Adipocyte (in vitro differentiated cells): ENCODE data around the gene CLBA1.
"Not testable (repeated sequence)": the region's sequence is repeated elsewhere in the genome, so short reads cannot be mapped to it uniquely, and the experiment has no call there.

Source experiments
- DNase-seq: peaks from one replicate; pipeline ENCODE4 v3.0.0-alpha.2; 2015; ENCODE audit warnings: low read depth
- H3K27me3 ChIP-seq: replicated peaks from 2 replicates; pipeline ENCODE4 v1.7.0; 2013; ENCODE audit warnings: mild to moderate bottlenecking, low read length, moderate library complexity; ENCODE audit not compliant: control insufficient read depth, insufficient read depth
- H3K36me3 ChIP-seq: 2 replicates; pipeline ENCODE4 v1.7.0; 2013; ENCODE audit warnings: low read length, mild to moderate bottlenecking, moderate library complexity; ENCODE audit not compliant: control insufficient read depth, insufficient read depth, severe bottlenecking
- H3K4me1 ChIP-seq: 2 replicates; pipeline ENCODE4 v1.7.0; 2013; ENCODE audit warnings: mild to moderate bottlenecking, low read length, moderate library complexity; ENCODE audit not compliant: control insufficient read depth, insufficient read depth
- H3K4me3 ChIP-seq: 2 replicates; pipeline ENCODE4 v1.7.0; 2013; ENCODE audit warnings: mild to moderate bottlenecking, low read length, moderate library complexity
- H3K9ac ChIP-seq: 2 replicates; pipeline ENCODE4 v1.7.0; 2013; ENCODE audit warnings: mild to moderate bottlenecking, low read length, moderate library complexity
- H3K9me3 ChIP-seq: 2 replicates; pipeline ENCODE4 v1.7.0; 2013; ENCODE audit warnings: mild to moderate bottlenecking, low read length, moderate library complexity; ENCODE audit not compliant: control insufficient read depth

CLBA1 gene

DNA sequence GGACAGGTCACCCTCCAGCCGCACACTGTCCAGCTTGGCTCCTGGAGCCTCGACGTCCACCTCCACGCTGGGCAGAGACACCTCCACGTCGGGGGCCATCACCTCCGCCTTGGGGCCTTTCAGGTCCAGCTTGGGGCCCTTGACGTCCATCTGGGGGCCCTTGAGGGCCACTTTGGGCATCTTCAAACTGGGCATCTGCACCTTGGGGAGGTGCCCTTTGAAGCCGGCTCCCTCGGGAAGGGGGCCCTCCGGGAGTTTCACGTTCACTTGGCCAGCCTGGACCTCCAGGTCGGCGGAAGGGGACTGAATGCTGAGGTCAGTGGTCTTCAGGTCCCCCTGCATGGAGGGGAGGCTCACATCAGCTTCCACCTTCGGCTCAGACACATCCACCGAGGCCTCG is 35.6 kb upstream of the CLBA1 start:
- Histone ChIP-seq H3K4me3 (no peak overlapping the region), H3K4me1 (no peaks in the 10 kb centered on the region), H3K9ac (no peak overlapping the region), H3K36me3 (peaks cover 18% of the 10 kb centered on the region), H3K9me3 (no peaks in the 10 kb centered on the region), H3K27me3 (no peaks in the 10 kb centered on the region)
- no peak for DNase-seq

DNA sequence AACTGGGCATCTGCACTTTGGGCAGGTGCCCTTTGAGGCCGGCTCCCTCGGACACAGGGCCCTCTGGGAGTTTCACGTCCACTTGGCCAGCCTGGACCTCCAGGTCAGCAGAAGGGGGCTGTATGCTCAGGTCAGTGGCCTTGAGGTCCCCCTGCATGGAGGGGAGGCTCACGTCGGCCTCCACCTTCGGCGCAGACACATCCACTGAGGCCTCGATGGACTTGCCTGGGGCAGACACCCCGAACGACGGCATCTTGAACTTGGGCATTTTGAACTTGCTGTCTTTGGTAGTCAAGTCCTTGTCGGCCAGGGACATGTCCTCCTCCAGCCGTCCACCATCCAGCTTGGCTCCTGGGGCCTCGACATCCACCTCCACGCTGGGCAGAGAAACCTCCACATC is 34.9 kb upstream of the CLBA1 start:
- H3K27me3 ChIP-seq, H3K9me3 ChIP-seq, H3K9ac ChIP-seq, DNase-seq, H3K4me1 ChIP-seq, H3K4me3 ChIP-seq: not testable (repeated sequence)
- peaks cover 25% of the 10 kb centered on the region for H3K36me3 ChIP-seq

DNA sequence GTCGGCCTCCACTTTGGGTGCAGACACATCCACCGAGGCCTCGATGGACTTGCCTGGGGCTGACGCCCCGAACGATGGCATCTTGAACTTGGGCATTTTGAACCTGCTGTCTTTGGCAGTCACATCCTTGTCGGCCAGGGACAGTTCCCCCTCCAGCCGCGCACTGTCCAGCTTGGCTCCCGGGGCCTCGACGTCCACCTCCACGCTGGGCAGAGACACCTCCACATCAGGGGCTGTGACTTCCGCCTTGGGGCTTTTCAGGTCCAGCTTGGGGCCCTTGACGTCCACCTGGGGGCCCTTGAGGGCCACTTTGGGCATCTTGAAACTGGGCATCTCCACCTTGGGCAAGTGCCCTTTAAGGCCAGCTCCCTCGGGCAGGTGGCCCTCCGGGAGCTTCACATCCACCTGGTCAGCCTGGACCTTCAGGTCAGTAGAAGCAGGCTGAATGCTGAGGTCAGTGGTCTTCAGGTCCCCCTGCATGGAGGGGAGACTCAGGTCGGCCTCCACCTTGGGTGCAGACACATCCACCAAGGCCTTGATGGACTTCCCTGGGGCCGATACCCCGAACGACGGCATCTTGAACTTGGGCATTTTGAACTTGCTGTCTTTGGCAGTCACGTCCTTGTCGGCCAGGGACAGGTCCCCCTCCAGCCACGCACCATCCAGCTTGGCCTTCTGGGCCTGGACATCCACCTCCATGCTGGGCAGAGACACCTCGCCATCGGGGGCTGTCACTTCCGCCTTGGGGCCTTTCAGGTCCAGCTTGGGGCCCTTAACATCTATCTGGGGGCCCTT is 33.5 kb upstream of the CLBA1 start:
- H3K36me3 ChIP-seq = peaks cover 37% of the 10 kb centered on the region
- H3K9ac ChIP-seq, H3K4me1 ChIP-seq, H3K4me3 ChIP-seq, H3K27me3 ChIP-seq, DNase-seq, H3K9me3 ChIP-seq: not testable (repeated sequence)

DNA sequence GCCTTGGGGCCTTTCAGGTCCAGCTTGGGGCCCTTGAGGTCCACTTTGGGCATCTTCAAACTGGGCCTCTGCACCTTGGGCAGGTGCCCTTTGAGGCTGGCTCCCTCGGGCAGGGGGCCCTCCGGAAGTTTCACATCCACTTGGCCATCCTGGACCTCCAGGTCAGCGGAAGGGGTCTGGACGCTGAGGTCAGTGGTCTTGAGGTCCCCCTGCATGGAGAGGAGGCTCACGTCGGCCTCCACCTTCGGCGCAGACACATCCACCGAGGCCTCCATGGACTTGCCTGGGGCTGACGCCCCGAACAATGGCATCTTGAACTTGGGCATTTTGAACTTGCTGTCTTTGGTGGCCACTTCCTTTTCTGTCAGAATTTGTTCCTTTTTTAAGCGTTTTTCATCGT is 32.5 kb upstream of the CLBA1 start:
- Histone ChIP-seq H3K36me3 (peaks cover 38% of the 10 kb centered on the region), H3K9me3 (no peaks in the 10 kb centered on the region), H3K4me3 (no peak overlapping the region), H3K27me3 (no peaks in the 10 kb centered on the region), H3K4me1 (no peaks in the 10 kb centered on the region), H3K9ac (no peak overlapping the region)
- DNase-seq = no peak

DNA sequence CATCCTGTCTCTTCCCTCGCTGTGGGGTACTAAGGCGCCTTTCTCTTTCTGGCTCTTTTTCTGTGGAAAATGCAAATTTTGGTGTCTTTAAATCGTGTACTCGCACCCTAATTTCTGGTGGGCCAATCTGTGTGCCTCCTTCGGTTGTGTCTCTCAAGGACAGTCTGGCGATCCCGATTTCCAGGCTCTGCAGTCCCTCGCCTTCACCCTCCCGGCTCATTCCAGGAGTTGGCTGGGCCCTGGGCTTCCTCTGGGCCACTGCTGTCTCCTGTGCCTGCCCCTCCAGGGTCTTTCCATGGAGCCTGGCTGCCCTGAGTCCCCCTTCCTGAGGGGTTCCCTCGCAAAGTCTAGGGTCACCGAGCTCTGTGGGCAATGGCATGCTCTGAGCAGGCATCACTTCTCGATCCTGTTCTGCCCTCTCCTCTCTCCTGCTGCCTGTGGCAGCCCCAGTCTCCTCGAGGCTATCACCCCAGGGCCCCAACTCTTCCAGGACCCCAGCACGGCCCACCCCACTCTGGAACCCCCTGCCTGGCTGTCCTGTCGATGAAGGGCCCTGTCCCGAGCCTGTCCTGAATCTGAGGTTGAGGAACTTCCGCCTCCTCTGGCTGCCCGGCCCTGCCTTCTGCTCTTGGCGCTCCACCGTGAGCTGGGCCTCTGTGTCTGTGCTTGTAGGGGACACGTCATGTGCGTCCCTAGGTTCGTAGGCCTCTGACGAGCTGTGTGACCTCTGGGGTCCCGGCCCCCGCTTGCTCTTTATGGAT is 31.5 kb upstream of the CLBA1 start:
- no peak for DNase-seq
- H3K27me3 ChIP-seq = no peaks in the 10 kb centered on the region
- no peaks in the 10 kb centered on the region for H3K9me3 ChIP-seq
- H3K9ac ChIP-seq = no peak overlapping the region
- no peak overlapping the region for H3K4me3 ChIP-seq
- peaks cover 38% of the 10 kb centered on the region for H3K36me3 ChIP-seq
- no peaks in the 10 kb centered on the region for H3K4me1 ChIP-seq

DNA sequence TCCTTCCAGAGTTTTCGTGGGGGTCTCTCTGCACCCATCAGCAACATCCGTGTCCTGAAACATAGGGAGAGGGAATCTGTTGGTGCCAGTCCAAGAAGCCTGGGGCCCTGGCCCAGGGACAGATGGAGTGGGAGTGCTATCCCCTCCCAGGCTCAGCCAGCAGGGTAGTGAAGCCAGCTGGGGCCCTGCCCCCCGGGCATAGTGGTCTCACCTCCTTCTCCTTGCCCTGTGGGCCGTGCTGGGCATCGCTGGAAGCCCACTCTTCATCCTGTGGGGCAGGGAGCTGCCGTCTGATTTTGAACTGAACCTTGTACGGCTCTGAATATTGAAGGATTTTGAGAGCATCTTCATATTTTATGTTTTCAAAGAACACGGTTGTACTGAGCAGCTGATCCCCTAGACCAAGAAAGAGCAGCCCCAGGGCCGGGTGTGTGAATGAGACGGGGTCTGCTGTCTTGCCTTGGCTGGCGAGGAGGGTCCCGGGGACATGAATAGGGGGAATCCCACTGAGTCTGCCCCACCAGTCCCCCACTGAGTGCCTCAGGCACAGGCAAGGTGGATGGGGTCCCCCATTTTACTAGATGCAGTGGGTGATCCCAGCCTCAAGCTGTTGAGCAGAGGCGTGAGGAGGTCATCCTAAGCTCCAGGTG is 30.7 kb upstream of the CLBA1 start:
- Histone ChIP-seq H3K9me3 (no peaks in the 10 kb centered on the region), H3K27me3 (no peaks in the 10 kb centered on the region), H3K36me3 (peaks cover 38% of the 10 kb centered on the region), H3K4me3 (no peak overlapping the region), H3K9ac (no peak overlapping the region), H3K4me1 (no peaks in the 10 kb centered on the region)
- DNase-seq = no peak

DNA sequence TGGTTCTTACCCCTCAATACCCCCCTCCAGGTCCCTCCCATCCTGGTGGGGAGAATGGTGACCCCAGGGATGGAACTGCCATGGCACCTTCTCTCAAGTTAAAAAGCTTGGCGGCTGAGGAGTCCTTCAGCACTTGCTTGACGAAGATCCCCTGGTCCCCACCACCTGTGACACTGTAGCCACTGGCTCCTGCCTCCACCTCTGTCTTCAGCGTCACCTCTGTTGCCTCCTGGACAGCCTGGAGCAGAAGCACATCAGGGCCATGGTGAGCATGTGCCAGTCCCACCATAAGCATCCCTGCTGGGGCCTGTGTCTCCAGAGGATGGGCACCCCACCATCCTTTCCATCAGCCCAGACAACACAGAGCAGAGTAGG is 30.2 kb upstream of the CLBA1 start:
- Histone ChIP-seq H3K36me3 (peaks cover 38% of the 10 kb centered on the region), H3K9me3 (no peaks in the 10 kb centered on the region), H3K4me1 (no peaks in the 10 kb centered on the region), H3K4me3 (no peak overlapping the region), H3K27me3 (no peaks in the 10 kb centered on the region), H3K9ac (no peak overlapping the region)
- no peak for DNase-seq

DNA sequence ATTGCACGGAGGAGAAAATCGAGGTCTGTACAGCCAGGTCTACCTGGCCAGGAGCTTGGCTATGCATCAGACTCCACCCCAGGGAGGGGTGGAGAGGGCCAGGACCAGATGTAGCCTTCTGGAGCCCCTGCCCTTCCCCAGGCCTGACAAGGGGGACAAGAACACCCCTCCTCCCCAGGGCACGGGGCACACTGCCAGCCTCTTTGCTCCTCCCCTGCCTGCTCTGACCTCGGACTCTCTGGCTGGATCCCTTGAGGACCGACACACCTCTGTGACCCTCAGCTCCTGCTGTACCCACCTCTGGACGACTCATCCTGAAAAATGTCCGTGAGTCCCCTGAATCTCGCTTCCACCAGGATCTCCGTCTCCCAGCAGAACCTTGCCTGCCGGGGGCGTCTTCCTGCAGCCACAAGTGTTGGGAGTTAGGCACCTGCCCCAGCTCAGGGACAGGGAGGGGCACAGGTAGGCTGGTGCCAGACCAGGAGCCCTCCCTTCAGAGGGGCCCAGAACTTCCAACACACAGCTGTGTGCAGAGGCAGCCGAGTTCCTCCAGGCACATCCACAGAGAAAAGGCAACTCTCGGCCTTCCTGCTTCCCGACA is 29.2 kb upstream of the CLBA1 start:
- H3K4me1 ChIP-seq = no peaks in the 10 kb centered on the region
- DNase-seq = no peak
- H3K9me3 ChIP-seq = no peaks in the 10 kb centered on the region
- no peak overlapping the region for H3K9ac ChIP-seq
- no peak overlapping the region for H3K4me3 ChIP-seq
- peaks cover 38% of the 10 kb centered on the region for H3K36me3 ChIP-seq
- no peaks in the 10 kb centered on the region for H3K27me3 ChIP-seq

DNA sequence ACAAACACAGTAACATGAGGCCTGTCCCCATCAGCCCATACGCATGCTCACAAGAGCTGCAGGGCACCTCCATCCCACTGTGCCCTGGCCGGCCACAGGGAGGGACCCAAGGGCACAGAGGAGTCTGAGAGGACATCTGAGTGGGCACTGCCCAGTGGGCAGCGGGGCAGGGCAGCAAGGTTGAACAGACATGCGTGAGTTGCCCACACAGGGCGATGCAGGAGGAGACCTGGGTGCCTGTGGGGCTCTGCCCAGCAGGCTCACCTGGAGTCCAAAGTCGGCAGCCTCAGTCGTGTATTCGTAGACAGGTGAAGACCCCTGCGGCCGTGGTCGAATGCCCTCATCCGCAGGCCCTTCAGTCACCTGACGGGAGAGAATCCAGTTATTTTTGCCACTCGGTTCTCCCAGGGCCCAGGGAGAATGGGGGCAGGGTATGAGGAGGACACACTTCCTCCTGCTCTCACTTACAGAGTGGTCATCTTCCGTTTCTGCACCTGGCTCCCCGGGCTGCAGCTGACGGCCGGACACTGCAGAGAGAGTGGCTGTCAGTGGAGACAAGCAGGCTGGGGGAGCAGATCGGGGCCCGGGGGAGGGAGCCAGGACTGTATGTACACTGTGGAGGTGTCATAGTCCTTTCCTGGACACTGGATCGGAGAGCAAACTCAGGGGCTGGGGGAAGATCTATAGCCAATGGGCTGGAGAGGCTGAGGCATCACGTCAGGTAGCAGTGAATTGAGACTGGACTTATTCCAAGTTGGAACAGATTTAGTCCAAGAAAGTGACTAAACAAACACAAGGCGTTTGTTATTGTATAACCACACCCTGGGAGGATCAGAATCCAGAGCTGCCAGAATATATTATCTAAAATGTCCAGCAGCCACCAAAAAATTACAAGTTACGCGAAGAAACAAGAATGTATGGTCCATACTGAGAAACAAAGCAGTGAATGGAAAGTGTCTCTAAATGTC is 28.2 kb upstream of the CLBA1 start:
- H3K4me1 ChIP-seq = no peaks in the 10 kb centered on the region
- no peaks in the 10 kb centered on the region for H3K27me3 ChIP-seq
- peaks cover 38% of the 10 kb centered on the region for H3K36me3 ChIP-seq
- no peak overlapping the region for H3K4me3 ChIP-seq
- H3K9ac ChIP-seq = no peak overlapping the region
- no peak for DNase-seq
- no peaks in the 10 kb centered on the region for H3K9me3 ChIP-seq

DNA sequence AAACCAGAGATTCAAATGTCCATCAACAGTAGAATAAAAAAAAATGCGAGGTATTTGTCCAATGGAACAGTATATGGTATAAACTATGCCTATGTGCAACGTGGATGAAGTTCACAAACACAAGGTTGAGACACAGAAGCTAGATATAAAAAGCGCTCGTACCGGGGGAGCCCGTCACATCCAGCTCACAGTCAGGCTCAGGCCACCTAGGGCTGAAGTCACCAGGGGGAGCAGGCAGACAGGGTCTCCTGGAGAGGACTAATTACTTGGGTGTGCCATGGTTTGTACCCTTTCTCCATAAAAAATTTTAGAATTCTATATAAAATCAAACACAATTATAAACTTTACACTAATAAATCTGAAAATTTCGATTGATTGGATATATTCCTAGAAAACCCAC is 21.0 kb upstream of the CLBA1 start:
- Histone ChIP-seq H3K36me3 (no peaks in the 10 kb centered on the region), H3K27me3 (no peaks in the 10 kb centered on the region), H3K4me3 (no peak overlapping the region), H3K9ac (no peak overlapping the region), H3K4me1 (peaks cover 20% of the 10 kb centered on the region), H3K9me3 (no peaks in the 10 kb centered on the region)
- no peak for DNase-seq
